Measurements from ENCODE around the gene GLI1.
"Not testable (repeated sequence)": the region's sequence is repeated elsewhere in the genome, so short reads cannot be mapped to it uniquely, and the experiment has no call there.

Gene GLI1

GRCh38 chr12:57459750-57460467 lies at the start of gene GLI1:
Gene GLI1, plus strand, starts transcription at chr12:57459785. Its CDS starts 3,907 bp downstream, at chr12:57463692.
- no peak for DNase-seq

- no peak for DNase-seq
Observed at GRCh38 chr12:57410534-57410933, 49.1 kb upstream of the GLI1 start.

GRCh38 chr12:57414160-57414559 lies 45.4 kb upstream of the GLI1 start:
- not testable (repeated sequence) for DNase-seq

GRCh38 chr12:57415088-57415487 lies 44.5 kb upstream of the GLI1 start:
- DNase-seq, result no peak

- DNase-seq, result no peak
Observed at GRCh38 chr12:57416039-57416996, 43.3 kb upstream of the GLI1 start.

- no peak for DNase-seq
Observed at GRCh38 chr12:57418255-57418654, 41.3 kb upstream of the GLI1 start.

GRCh38 chr12:57419495-57419894 lies 40.1 kb upstream of the GLI1 start:
- no peak for DNase-seq

GRCh38 chr12:57420482-57420881 lies 39.1 kb upstream of the GLI1 start:
- DNase-seq, result no peak

- not testable (repeated sequence) for DNase-seq
Observed at GRCh38 chr12:57426948-57427347, 32.6 kb upstream of the GLI1 start.

- DNase-seq, result no peak
Observed at GRCh38 chr12:57428965-57429364, 30.6 kb upstream of the GLI1 start.

GRCh38 chr12:57429473-57430111 lies 30.0 kb upstream of the GLI1 start:
- peak; percentile 5 for DNase-seq

GRCh38 chr12:57430112-57430930 lies 29.3 kb upstream of the GLI1 start:
- no peak for DNase-seq

- DNase-seq, result peak; percentile 96
Observed at GRCh38 chr12:57430931-57431566, 28.5 kb upstream of the GLI1 start, which contains the start of gene R3HDM2. Gene R3HDM2, minus strand, starts transcription at chr12:57431043. Its CDS starts 120,615 bp downstream, at chr12:57310428.

GRCh38 chr12:57431654-57432188 lies 27.9 kb upstream of the GLI1 start:
- DNase-seq, result no peak

- no peak for DNase-seq
Observed at GRCh38 chr12:57433370-57433769, 26.2 kb upstream of the GLI1 start.

GRCh38 chr12:57434517-57435223 lies 24.9 kb upstream of the GLI1 start, which contains the start of gene INHBC:
Gene INHBC, plus strand, starts transcription at chr12:57434784. Its CDS starts 103 bp downstream, at chr12:57434887.
- no peak for DNase-seq

GRCh38 chr12:57435293-57435692 lies 24.3 kb upstream of the GLI1 start:
- DNase-seq, result no peak

GRCh38 chr12:57438400-57438799 lies 21.2 kb upstream of the GLI1 start:
- no peak for DNase-seq

- no peak for DNase-seq
Observed at GRCh38 chr12:57439762-57440266, 19.8 kb upstream of the GLI1 start.

GRCh38 chr12:57441393-57441792 lies 18.2 kb upstream of the GLI1 start:
- DNase-seq, result not testable (repeated sequence)

Measured in activated naive CD4-positive, alpha-beta T cell treated with Interleukin-2 at 50 U/mL for 16 hours (primary cell).